Heart left ventricle (tissue), 13 donors: Measurements from ENCODE around the gene SMAD7.

Source experiments
- CTCF ChIP-seq, 12 donors: fragments of 200-600 bp; sonication (generic) in 4 of 12; IDR thresholded peaks; one replicate each; pipeline versions ENCODE4 v1.5.0 to v1.8.0; 2018 to 2022; ENCODE audit warnings: antibody characterized with exemption in 12 of 12, mild to moderate bottlenecking in 5 of 12
- POLR2A ChIP-seq, 2 donors: fragments of 450-650 bp; IDR thresholded peaks; one replicate each; pipeline ENCODE4 v1.6.1; 2017; ENCODE audit warnings: antibody characterized with exemption in 2 of 2, mild to moderate bottlenecking in 2 of 2, moderate library complexity in 2 of 2
- donor health status: ischemic (EF 13 %, LVEDD 7.1; RV severe dilation, severe dysfunction).
- donor health status: DM: no; HTN: yes; CAD: no.
- donor health status: DM: no; HTN: no; CAD: no.
- donor health status: ischemic (EF 25% LVEDD 6.9; RV normal size, moderate dysfunction).
- donor health status: ischemic (EF 25% LVEDD 5.7; RV mildly dilated, moderate dysfunction).
- donor health status: ischemic (EF 35%, LVEDD 5.7; RV mildly dilated, moderate dysfunction).
- donor health status: nonischemic (EF 11% LVEDD 7.7; RV severe dilation, severe dysfunction).
- donor health status: DM: yes; HTN: yes; CAD: no.
- donor health status: PGD.
- donor health status: ischemic (EF 29% LVEDD 5.4; RV normal size, mild dysfunction).
- donor health status: nonischemic (EF 23%, LVEDD 6.1; RV moderate dilation, normal function).

- TF ChIP-seq POLR2A (IDR thresholded peaks at IDR 0.05) (no peak), CTCF (IDR thresholded peaks at IDR 0.05) (no peak)
Observed at GRCh38 chr18:48876590-48876989, 74.2 kb downstream of the SMAD7 start.
